Osteocyte (in vitro differentiated cells): ENCODE data around the gene OAT. TPM values are rescaled to one million over a fixed set of nuclear protein-coding genes. Genes with fewer than 3 reads are reported as not detected.

Experiments
- DNase-seq: peaks from one replicate; pipeline ENCODE4 v3.0.0; 2021; ENCODE audit warnings: mixed read lengths; ENCODE audit not compliant: unreplicated experiment; ENCODE audit errors: extremely low spot score
- H3K27ac Mint-ChIP-seq: one replicate; pipeline ENCODE4 v1.8.0; 2021; ENCODE audit warnings: mild to moderate bottlenecking, mixed read lengths; ENCODE audit not compliant: unreplicated experiment
- H3K27me3 Mint-ChIP-seq: one replicate; pipeline ENCODE4 v1.8.0; 2021; ENCODE audit warnings: mixed read lengths; ENCODE audit not compliant: unreplicated experiment
- H3K36me3 Mint-ChIP-seq: one replicate; pipeline ENCODE4 v1.8.0; 2021; ENCODE audit warnings: mixed read lengths; ENCODE audit not compliant: unreplicated experiment
- H3K4me1 Mint-ChIP-seq: one replicate; pipeline ENCODE4 v1.8.0; 2021; ENCODE audit warnings: mixed read lengths; ENCODE audit not compliant: unreplicated experiment
- H3K4me3 Mint-ChIP-seq: one replicate; pipeline ENCODE4 v1.8.0; 2021; ENCODE audit warnings: mild to moderate bottlenecking, moderate library complexity, mixed read lengths; ENCODE audit not compliant: unreplicated experiment
- H3K9me3 Mint-ChIP-seq: one replicate; pipeline ENCODE4 v1.8.0; 2021; ENCODE audit warnings: mixed read lengths; ENCODE audit not compliant: unreplicated experiment
- total RNA-seq: library from RNA; stranded (reverse); gene quantifications from 2 replicates; pipeline ENCODE4 v1.2.1, GENCODE V29; 2021
- TF ChIP-seq, protein P1 (sequence below): fragments of 200-600 bp; sonication (generic); IDR thresholded peaks from 2 replicates; pipeline ENCODE4 v1.5.0; 2021; ENCODE audit warnings: antibody characterized with exemption, mild to moderate bottlenecking, moderate library complexity

Gene OAT
- total RNA-seq, 1 donor from 2014 or later: 122 TPM

DNA sequence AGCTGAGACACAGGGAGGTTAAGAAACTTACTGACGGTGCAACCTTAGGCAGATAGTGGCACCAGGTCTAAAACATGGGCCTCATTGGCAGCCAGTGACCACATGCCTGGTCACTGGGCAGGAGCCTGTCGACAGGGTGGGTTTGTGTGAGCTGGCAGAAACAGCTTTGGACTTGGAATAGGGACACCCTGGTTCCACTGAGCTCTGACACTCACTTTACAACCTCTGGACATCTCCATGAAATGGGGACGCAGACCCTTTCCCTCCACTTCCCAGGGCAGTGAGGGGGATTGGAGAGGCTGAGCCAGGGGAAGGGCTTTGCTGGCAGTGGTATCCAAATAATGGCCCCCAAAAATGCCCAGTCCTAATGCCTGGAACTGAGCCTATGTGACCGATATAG lies 49.7 kb downstream of the OAT start:
- peaks cover 24% of the 10 kb centered on the region for H3K27me3 Mint-ChIP-seq
- no peaks in the 10 kb centered on the region for H3K36me3 Mint-ChIP-seq
- no peaks in the 10 kb centered on the region for H3K4me1 Mint-ChIP-seq
- no peaks in the 10 kb centered on the region for H3K9me3 Mint-ChIP-seq
- H3K4me3 Mint-ChIP-seq: no peak overlapping the region
- DNase-seq: no peak
- no peak overlapping the region for H3K27ac Mint-ChIP-seq
- TF ChIP-seq, protein P1, sequence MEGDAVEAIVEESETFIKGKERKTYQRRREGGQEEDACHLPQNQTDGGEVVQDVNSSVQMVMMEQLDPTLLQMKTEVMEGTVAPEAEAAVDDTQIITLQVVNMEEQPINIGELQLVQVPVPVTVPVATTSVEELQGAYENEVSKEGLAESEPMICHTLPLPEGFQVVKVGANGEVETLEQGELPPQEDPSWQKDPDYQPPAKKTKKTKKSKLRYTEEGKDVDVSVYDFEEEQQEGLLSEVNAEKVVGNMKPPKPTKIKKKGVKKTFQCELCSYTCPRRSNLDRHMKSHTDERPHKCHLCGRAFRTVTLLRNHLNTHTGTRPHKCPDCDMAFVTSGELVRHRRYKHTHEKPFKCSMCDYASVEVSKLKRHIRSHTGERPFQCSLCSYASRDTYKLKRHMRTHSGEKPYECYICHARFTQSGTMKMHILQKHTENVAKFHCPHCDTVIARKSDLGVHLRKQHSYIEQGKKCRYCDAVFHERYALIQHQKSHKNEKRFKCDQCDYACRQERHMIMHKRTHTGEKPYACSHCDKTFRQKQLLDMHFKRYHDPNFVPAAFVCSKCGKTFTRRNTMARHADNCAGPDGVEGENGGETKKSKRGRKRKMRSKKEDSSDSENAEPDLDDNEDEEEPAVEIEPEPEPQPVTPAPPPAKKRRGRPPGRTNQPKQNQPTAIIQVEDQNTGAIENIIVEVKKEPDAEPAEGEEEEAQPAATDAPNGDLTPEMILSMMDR: no peak

GRCh38 chr10:124367936-124368335 lies 50.8 kb downstream of the OAT start:
- H3K27me3 Mint-ChIP-seq: peaks cover 18% of the 10 kb centered on the region
- H3K4me1 Mint-ChIP-seq: no peaks in the 10 kb centered on the region
- H3K36me3 Mint-ChIP-seq: no peaks in the 10 kb centered on the region
- H3K9me3 Mint-ChIP-seq: no peaks in the 10 kb centered on the region
- TF ChIP-seq, protein P1: no peak
- no peak overlapping the region for H3K4me3 Mint-ChIP-seq
- no peak overlapping the region for H3K27ac Mint-ChIP-seq
- DNase-seq: no peak

DNA sequence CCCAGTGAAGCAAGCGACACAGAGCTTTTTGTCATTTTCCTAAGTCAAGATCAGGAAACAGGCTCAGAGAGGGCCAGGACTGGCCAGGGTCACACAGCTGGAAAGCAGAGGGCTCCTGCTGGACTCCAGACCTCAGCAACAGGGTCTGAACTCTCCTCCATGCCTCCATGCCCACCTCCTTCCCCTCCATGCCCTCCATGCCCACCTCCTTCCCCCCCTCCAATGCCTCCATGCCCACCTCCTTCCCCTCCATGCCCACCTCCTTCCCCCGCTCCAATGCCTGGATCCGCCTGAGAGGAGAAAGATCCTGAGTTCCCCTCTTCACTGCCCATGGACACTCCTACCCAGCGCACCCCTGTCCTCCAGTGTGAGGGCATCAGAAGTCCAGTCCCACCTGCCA lies 51.3 kb downstream of the OAT start:
- Mint-ChIP-seq H3K36me3 (no peaks in the 10 kb centered on the region), H3K27ac (no peak overlapping the region), H3K27me3 (peaks cover 18% of the 10 kb centered on the region), H3K4me3 (no peak overlapping the region), H3K9me3 (no peaks in the 10 kb centered on the region), H3K4me1 (no peaks in the 10 kb centered on the region)
- DNase-seq: no peak
- TF ChIP-seq, protein P1: no peak

DNA sequence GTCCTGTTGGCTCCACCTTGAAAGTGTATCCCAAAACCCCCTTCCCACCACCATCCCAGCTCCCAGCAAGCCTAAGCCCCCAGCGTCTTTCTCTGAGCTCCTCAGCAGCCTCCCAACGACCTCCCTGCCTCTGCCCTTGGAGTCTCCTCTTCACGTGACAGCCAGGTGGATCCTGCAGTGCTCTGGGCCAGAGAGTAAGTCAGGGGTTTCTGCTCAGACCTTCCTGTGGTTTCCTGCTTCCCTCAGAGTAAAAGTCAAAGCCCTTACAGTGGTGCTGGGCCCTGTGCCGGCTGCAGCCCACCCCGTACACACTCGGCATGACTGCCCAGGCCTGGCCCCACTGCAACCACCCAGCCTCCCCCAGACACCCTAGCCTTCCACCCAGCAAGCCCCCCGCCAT lies 51.9 kb downstream of the OAT start:
- Mint-ChIP-seq H3K27ac (no peak overlapping the region), H3K27me3 (peaks cover 16% of the 10 kb centered on the region), H3K4me1 (no peaks in the 10 kb centered on the region), H3K36me3 (no peaks in the 10 kb centered on the region), H3K9me3 (no peaks in the 10 kb centered on the region), H3K4me3 (no peak overlapping the region)
- TF ChIP-seq, protein P1: no peak
- DNase-seq: no peak

DNA sequence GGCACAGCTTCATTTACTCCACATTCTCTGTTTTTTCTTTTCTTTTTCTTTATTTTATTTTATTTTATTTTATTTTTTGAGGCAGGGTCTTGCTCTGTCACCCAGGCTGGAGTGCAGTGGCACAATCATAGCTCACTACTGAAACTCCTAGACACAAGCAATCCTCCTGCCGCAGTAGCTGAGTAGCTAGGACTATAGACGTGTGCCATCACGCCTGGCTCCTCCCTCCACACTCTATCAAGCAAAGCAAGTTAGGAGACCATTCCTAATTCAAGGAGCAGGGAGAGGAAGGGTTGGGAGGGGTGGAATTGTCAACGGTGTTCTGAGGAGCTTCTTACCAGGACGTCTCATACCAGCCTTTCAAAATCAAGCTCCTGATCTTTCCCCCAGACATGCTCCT lies 52.4 kb downstream of the OAT start:
- H3K4me1 Mint-ChIP-seq: no peaks in the 10 kb centered on the region
- H3K4me3 Mint-ChIP-seq: no peak overlapping the region
- no peak for DNase-seq

More for the DNA sequence above, 52.4 kb downstream of the OAT start:
- TF ChIP-seq, protein P1: no peak
- H3K27ac Mint-ChIP-seq: no peak overlapping the region
- H3K27me3 Mint-ChIP-seq: peaks cover 14% of the 10 kb centered on the region
- no peaks in the 10 kb centered on the region for H3K36me3 Mint-ChIP-seq
- no peaks in the 10 kb centered on the region for H3K9me3 Mint-ChIP-seq
